SU-DHL-6 (cell line): ENCODE measurements around the gene DNAH14.

Source experiments
- CTCF ChIP-seq: fragments of 200-600 bp; sonication (generic); IDR thresholded peaks from one replicate; pipeline ENCODE4 v1.5.1; 2017; ENCODE audit warnings: antibody characterized with exemption, mild to moderate bottlenecking, low read length, moderate library complexity; ENCODE audit not compliant: insufficient read depth, poor library complexity, severe bottlenecking
- EZH2phosphoT487 ChIP-seq: fragments of 200-600 bp; sonication (generic), shearing (Covaris generic); conservative IDR thresholded peaks from 2 replicates; pipeline ENCODE4 v1.6.1; 2018; ENCODE audit warnings: mild to moderate bottlenecking, antibody characterized with exemption, low read length, moderate library complexity, mixed read lengths

- TF ChIP-seq CTCF, result no peak
- no peak for TF ChIP-seq EZH2phosphoT487
Observed at GRCh38 chr1:225354906-225355305, 425.4 kb downstream of the DNAH14 start.
